ENCODE measurements around the gene SEMA5B. TPM values are rescaled to one million over a fixed set of nuclear protein-coding genes. Genes with fewer than 3 reads are reported as not detected.

The SEMA5B gene
- total and polyA plus RNA-seq, 8 donors: 0.61 to 9.0 (median 6.4) TPM

GRCh38 chr3:122936335-122936734 is 91.2 kb downstream of the SEMA5B start:
- DNase-seq (no peak), ATAC-seq (no peak)
- H3K4me1 ChIP-seq: no peaks in the 10 kb centered on the region
- H3K27ac ChIP-seq: no peak overlapping the region
- no peaks in the 10 kb centered on the region for H3K9me3 ChIP-seq
- no peaks in the 10 kb centered on the region for H3K27me3 ChIP-seq
- H3K36me3 ChIP-seq: no peaks in the 10 kb centered on the region
- H3K4me3 ChIP-seq: no peak overlapping the region
- TF ChIP-seq CTCF (IDR thresholded peaks at IDR 0.05): no peak
- intact Hi-C loops (cut with DNase I): no loop called here

GRCh38 chr3:122934251-122934650 is 93.3 kb downstream of the SEMA5B start:
- Histone ChIP-seq H3K27ac (no peak overlapping the region), H3K4me1 (no peaks in the 10 kb centered on the region), H3K36me3 (no peaks in the 10 kb centered on the region), H3K27me3 (no peaks in the 10 kb centered on the region), H3K4me3 (no peak overlapping the region), H3K9me3 (no peaks in the 10 kb centered on the region)
- TF ChIP-seq CTCF (IDR thresholded peaks at IDR 0.05): no peak
- no peak for DNase-seq
- ATAC-seq: no peak
- intact Hi-C loops (cut with DNase I): no loop called here

GRCh38 chr3:122932251-122932967 is 95.2 kb downstream of the SEMA5B start:
- ATAC-seq: no peak
- H3K27ac ChIP-seq: no peak overlapping the region
- DNase-seq: no peak
- H3K4me1 ChIP-seq: no peaks in the 10 kb centered on the region
- H3K27me3 ChIP-seq: no peaks in the 10 kb centered on the region
- no peaks in the 10 kb centered on the region for H3K36me3 ChIP-seq
- intact Hi-C loops (cut with DNase I): no loop called here
- no peak for TF ChIP-seq CTCF (IDR thresholded peaks at IDR 0.05)
- H3K9me3 ChIP-seq: no peaks in the 10 kb centered on the region
- H3K4me3 ChIP-seq: no peak overlapping the region

- H3K9me3 ChIP-seq: no peaks in the 10 kb centered on the region
- no peaks in the 10 kb centered on the region for H3K4me1 ChIP-seq
- H3K27me3 ChIP-seq: no peaks in the 10 kb centered on the region
- DNase-seq (no peak), ATAC-seq (no peak)
- H3K27ac ChIP-seq: no peak overlapping the region
- no peak for TF ChIP-seq CTCF (IDR thresholded peaks at IDR 0.05)
- no peaks in the 10 kb centered on the region for H3K36me3 ChIP-seq
- no peak overlapping the region for H3K4me3 ChIP-seq
- intact Hi-C loops (cut with DNase I): no loop called here
These were observed 95.9 kb downstream of the SEMA5B start for GRCh38 chr3:122931636-122932035.

- Histone ChIP-seq H3K27me3 (no peaks in the 10 kb centered on the region), H3K27ac (no peak overlapping the region), H3K4me3 (no peak overlapping the region), H3K36me3 (no peaks in the 10 kb centered on the region), H3K9me3 (no peaks in the 10 kb centered on the region), H3K4me1 (no peaks in the 10 kb centered on the region)
- intact Hi-C loops (cut with DNase I): no loop called here
- TF ChIP-seq CTCF (IDR thresholded peaks at IDR 0.05): no peak
- ATAC-seq (no peak), DNase-seq (no peak)
These were observed 97.2 kb downstream of the SEMA5B start for GRCh38 chr3:122930063-122930997.

Measured in left lung (tissue), 10 donors.